ENCODE results near the gene TRAF3IP1.
"Not testable (repeated sequence)": the region's sequence is repeated elsewhere in the genome, so short reads cannot be mapped to it uniquely, and the experiment has no call there.

TRAF3IP1 gene

DNA sequence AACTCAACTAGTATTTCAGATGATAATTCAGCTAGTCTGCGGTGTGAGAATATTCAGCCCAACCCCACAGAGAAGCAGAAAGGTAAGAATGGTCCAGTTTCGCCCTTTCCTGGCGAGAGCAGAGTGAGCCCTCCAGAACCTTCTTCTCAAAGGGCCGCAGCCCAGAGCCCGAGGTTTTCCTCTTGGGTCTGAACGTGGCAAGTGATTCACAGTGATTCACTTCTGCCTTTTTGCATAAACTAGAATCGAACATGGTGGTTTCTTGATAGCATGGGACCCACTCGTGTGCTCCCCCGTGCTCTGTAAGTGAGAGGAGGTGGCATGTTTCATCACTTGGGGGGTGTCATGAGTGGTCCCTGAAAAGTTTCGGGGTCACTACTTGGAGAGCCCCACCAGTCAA is 24.2 kb downstream of the TRAF3IP1 start:
- no peak for DNase-seq

DNA sequence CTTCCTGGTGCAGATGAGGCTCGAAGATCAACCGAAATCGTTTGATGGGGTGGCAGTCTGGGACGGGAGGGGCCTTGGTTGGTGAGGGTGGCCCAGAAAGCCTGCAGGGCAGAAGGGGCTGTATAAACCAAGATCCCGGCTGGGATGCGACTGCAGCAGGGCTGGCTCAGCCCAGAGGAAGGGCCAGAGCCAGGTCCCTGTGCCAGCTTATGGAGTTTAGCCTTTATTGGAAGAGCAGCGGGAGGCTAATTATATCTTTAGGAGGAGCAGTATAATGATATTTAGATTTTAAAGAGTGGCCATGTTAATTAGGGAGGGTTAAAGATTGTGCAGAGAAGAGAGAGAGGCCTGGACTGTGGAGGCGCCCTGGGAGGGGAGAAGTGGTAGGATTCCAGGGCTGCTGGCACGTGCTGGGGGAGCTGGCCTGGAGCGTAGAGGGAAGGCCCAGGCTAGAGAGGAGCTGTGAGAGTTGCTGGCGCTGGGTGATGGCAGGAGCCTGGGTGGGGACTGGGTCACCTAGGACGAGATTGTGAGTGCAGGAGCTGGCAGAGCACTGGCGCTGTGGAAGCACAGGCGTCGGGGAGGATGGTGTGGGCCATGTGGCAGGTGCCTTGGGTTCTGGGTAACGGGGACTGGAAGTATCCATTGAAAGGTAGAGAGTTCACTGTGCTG is 25.1 kb downstream of the TRAF3IP1 start:
- DNase-seq: no peak

DNA sequence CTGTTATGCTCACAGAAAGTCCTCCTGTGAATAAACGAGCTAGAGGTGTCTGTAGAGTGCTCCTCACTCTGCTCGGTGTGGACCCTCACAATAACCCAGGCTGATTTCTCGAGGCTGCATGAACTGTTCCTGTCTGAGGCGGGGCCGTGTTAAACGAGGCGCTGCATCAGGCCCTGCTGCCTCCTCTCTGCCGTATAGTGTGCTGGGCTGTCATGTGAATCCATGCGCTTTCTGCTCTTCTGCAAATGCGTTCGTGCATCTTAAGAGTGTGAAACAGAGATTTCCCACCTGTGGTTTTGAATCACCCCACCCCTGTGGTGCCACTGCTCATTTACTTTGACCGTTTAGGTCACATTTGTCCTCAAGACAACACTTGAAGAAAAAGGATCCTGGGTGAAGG is 26.2 kb downstream of the TRAF3IP1 start:
- DNase-seq: no peak

DNA sequence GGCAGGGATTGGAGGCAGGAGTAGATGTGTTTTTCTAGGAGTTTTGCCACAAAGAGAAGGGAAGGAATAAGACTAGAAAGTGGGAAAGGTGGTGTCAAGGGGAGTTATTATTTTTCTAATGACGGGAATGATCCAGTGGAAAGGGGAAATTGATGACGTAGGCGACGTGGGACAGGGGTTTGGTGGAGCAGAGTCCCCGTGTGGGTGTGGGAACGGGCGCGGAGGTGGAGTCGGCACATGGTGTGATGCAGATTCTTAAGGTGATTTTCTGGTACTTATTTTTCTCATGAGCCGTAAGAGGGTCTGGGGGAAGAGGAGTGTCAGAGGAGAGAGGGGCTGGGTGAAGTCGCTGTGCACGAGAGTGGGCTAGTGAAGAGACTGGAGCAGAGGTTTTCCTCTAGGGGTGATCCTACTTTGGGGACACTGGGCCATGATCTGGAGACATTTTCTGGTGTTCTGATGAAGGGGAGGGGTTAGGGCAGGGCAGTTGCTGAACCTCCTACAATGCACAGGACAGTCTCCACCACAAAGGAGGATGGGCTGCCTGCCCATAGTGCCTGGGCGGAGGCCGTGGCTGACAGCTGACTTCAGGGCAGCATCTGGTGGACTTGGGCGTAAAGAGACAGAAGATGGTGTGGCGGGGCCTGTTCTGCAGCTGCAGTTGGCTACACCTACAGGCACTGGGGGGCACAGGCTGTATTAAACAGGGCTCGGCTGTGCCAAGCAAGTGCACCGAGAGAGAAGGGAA is 30.0 kb downstream of the TRAF3IP1 start:
- no peak for DNase-seq

DNA sequence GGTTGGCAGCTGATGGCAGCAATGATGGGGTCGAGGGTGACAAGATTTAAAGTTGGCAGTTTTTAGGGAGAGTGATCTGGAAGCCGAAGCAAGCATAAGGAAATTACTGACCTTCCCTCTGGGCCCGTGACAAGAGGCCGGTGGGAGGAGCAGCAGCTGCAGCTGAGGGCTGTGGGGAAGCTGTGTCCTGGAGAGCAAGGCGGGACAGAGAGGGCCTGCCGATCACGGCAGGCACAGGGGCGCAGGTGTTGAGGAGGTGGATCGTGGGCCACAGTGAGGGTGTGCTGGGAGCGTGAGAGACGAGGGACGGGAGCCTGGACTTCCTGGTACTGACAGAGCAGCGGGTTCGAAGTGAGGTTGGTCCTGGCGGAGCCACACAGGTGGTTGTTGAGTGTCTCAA is 31.0 kb downstream of the TRAF3IP1 start:
- no peak for DNase-seq

DNA sequence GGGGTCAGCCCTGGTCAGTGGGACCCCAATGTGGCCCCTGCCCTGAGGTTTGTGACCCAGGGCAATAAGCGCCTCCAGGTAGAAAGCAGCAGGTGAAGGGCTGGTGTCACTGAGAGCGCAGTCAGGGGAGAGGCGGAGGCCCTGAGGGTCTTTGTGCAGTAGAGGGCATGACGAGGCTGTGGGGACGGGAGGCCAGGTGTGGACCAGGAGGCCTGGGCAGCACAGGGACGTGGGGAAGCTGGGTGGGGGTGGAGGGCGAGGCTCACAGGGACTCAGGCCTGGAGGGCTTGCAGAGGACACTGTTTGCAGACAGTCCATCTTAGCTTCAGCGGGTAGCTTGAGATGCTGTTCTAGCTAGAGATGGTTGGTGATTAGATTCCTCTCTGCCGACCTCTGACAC is 32.0 kb downstream of the TRAF3IP1 start:
- no peak for DNase-seq

DNA sequence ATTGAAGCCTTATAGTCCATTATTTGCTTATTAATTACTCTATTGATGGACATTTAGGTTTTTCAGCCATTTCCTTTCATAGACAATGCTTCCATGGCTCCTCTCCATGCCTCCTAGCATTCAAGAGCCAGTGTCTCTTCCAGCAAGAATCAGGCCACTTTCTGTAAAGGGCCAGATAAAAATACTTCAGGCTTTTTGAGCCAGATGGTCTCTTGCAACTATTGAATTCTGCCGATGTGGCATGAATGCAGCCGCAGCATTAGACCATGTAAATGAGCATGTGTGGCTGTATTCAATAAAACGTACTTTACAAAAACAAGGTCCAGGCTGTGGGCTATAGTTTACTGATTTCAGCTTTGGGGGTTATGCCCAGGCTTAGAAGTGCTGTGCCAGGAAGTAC is 38.5 kb downstream of the TRAF3IP1 start:
- no peak for DNase-seq

DNA sequence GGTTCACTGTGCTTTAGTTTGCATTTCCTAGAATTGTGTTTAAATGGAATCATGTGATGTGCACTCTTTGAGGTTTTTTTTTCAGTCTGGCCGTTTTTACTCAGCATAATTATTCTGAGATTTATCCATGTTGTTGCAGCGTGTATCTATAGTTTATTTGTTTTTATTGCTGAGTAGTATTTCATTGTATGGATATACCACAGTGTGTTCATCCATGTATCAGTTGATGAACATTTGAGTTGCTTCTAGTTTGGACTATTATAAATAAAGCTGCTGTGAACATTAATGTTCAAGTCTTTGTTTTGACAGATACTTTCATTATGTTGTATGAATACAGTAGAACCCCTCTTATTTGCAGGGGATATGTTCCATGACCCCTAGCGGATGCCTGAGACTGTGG is 39.1 kb downstream of the TRAF3IP1 start:
- no peak for DNase-seq

DNA sequence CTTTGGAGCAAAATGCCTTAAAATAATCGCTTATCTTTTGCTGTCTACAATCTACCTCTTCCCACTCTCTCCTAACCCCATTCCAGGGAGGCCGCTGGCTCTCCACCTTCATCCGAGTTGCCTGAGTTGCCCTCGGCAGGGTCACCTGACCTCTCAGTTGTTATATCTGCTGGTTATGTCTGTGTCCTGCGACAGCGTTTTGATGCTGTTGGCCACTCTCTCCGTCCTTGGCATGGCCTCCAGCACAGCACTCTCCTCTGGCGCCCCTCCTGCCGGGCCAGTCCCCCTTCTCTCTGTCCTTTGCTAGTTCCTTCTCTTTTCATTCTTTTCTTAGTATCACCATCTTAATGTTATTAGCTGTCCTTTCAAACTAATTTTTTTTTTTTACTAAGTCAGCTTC is 41.6 kb downstream of the TRAF3IP1 start:
- DNase-seq: no peak

DNA sequence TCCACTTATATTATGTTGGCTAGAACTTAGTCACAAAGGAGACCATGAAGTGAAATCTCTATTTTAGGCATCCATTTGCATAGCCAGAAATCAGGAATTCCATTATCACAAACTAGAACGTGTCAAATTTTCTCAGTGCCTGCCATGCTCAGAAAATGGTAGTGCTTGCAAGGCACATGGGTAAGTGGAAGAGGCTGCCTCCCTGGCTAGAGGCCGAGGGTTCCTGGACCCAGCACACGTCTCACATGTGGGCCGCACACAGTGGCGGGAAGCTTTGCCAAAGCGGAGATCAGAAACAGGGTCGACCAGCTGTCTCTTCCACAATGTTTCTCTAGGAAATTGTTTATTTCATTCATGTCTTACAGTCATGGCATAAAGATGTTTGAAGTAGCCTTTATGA is 42.3 kb downstream of the TRAF3IP1 start:
- DNase-seq: no peak

DNA sequence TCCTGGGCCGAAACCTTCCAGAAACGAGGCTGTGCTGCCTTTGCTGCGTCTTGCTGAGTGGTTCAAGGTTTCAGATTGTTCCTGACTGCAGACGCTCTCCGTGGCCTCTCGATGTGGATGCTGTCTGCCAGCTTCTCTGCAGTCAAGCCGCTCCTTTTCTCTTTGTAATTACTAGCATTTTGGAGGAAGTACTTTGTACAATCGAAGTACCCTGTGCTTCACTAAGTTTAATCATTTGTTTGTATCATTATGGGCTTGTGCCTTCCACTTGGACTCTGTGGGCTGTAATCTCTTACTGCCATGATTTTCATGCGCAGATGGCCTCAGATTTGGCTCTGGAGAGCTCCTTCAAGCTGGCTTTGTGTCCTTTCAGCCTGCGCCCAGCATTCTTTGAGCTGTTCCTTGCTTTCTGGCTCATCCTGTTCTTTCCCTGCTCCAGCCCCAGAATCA is 49.3 kb downstream of the TRAF3IP1 start:
- DNase-seq: no peak

DNA sequence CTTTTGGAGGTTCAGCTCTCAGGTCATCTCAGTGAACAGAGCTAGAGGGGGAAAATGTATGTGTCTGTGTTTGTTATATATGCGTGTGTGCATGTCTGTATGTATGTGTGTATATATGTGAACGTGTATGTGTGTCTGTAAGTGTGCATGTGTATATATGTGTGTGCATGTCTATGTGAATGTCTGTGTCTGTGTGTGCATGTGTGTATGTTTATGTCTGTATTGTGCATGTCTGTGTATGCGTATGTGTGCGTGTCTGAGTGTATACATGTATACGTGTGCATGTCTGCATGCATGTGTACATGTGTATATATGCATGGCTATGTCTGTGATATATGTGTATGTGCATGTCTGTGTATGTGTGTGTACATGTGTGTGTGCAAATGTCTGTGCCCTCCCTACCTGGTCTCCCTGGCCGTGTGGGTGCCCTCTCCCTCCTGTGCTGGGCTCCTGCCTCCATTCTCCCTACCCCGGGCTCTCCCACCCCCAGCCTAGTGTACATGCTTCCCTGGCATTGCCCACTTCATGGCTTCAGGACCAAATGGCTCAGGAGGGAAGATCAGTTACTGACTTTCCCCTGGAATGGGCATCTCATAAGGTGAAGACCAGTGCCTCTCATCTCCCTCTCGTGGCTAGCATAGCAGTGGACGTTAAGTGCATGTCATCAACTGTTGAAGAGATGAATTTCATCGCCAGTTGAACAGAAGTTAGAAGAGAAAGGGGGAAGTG is 49.9 kb downstream of the TRAF3IP1 start:
- DNase-seq: no peak

DNA sequence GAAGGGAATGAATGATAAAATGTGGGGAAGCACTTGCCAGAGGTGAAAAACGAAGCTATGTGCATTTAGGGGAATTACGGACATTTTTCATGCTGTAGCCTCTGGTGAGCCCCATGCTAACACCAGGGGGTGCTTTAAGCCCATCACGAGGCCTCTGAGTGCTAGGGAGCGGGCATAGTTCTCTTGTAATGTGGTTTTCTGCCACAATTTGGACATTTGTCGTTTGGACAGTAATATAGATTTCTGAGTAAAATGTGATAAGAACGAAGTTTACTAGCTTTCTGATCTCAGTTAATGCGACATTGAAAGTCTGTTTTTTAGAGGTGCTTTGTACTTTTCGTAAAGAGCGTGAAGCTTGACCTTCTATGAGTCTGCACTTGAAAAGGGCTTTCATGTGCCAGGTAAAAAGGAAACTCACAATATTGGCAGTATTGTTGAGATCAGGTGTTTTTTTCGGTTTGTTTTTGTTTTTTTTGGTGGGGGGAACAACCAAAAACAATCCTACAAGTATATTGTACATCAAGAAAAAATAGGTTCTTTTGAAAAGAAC is 50.6 kb downstream of the TRAF3IP1 start:
- DNase-seq: peak; percentile 58

DNA sequence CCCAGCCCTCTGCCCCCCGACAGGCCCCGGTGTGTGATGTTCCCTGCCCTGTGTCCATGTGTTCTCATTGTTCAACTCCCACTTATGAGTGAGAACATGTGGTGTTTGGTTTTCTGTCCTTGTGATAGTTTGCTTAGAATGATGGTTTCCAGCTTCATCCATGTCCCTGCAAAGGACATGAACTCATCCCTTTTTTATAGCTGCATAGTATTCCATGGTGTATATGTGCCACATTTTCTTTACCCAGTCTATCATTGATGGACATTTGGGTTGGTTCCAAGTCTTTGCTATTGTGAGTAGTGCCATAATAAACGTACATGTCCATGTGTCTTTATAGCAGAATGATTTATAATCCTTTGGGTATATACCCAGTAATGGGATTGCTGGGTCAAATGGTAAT is 52.0 kb downstream of the TRAF3IP1 start:
- DNase-seq: not testable (repeated sequence)

DNA sequence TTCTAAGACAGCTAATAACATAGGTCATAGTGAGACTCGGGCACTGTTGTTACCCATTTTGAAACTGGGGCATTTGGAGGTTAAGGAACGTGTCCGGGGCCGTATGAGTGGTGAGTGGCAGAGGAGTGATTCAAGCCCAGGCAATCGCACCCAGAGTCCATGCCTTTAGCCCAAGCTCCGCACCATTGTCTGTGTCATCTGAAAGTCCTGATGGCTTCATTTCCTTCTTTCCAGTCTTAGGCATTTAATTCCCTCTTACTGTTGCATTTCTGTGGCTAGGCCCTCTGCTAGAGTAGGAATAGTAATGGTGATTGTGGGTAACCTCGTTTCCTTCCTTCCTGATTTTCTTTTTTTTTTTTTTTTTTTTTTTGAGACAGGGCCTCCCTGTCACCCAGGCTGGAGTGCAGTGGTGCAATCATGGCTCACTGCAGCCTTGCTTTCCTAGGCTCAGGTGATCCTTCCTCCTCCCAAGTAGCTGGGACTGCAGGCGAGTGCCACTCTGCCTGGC is 56.6 kb downstream of the TRAF3IP1 start:
- DNase-seq: no peak

DNA sequence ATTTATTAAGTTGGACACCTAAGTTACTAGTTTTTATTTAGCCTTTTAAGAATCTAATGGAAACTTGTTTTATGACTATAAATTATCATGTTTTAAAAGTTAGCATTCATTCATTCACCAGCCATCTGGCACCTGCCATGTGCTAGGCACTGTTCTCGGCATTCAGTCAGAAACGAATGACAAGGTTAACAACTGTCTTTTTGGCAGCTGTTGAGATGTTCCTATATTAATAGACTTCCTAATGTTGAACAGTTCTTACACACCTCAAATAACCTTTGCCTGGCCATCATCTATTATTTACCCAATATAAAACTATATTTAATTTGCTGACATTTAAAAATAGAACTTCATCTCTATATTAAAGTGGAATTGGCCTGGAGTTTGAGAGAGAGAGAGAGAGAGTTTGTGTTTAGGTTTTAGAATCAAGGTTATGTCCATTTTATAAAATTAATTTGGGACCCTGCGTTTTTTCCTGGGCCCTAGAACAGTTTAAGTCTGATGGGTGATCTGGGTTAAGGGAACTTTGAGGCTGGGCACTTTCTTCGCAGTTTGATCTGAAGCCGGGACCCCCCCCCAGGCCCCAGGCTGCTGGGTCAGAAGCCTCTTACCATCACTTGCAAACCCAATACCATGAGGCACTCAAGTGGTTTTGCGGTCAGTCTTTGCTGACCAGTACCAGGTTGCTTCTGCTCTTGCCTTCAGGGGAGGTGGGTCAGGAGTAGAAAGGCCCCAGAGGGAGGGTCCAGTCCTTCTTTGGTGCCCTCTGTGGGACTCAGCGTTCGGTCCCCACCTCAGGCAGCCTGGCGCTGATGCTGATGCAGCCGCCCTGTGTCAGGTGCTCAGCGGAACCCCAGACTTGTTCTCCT is 58.1 kb downstream of the TRAF3IP1 start:
- DNase-seq: no peak

DNA sequence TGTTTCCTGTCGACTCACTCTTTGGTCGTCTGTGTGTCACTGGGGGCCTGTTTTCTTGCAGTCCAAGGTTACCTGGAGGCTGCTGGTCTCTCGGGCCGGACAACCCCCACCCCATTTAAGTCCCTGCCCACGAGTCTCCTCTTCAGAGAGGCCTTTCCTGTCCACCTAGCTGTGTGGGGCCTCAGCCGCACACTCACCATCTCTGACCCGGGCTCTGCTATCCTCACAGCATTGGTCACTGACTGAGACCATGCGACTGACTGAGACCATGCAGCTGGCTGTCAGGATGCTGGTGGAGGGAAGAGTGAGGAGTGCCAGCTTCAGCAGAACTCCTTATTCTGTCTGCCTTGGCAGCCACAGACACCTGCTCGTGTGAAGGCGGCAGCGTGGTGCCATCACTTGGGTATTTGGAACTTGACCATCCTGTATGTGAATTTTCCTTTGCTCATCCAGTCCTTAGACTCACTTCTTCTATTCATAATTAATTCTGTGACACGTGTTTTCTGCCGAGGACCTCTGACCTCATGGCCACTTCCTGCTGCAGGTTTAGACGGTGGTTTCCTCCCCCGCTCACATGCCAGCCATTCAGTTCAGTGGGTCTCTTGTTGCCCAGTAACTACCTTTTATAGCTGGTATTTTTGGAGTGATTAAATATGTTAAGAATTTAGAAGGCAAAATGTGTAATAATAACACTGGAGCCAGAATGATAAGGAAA is 58.9 kb downstream of the TRAF3IP1 start:
- DNase-seq: peak; percentile 39

DNA sequence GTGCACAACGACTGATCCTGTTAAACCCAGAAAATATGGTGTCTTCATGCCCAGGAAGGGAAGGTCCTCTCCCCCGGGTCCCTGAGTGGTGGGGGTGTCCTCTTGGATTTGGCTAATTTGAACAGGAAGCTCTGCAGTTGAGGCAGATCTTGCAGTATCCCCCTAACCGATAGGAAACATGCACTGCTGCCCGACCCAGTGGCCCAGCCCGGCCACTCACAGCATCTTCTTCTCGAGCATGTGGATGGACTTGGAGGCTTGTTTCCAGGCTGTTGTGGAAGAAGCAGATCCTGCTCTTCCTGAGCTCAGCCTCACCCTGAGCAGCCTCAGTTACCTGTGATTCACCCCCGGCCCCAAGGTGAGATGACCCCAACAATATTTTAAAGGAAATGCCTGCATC is 60.0 kb downstream of the TRAF3IP1 start:
- no peak for DNase-seq

DNA sequence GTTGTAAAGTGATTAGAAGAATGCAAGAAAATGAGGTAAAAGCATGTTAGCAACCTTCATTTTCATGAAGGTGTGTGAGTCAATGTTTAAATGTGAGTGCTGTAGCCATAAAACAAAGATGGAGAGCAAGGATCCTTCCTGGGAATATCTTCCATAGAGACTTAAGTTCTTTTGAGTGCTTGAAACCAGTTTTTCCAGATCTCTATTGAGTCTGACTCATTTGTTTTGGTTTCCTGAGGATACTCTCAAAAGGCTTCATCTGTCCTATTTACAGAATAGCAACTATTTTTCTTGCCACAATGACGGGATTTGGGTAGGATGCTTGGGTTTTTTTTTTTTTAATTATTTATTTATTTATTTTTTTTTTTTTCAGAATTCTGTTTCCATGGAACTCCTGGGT is 60.5 kb downstream of the TRAF3IP1 start:
- DNase-seq: no peak

DNA sequence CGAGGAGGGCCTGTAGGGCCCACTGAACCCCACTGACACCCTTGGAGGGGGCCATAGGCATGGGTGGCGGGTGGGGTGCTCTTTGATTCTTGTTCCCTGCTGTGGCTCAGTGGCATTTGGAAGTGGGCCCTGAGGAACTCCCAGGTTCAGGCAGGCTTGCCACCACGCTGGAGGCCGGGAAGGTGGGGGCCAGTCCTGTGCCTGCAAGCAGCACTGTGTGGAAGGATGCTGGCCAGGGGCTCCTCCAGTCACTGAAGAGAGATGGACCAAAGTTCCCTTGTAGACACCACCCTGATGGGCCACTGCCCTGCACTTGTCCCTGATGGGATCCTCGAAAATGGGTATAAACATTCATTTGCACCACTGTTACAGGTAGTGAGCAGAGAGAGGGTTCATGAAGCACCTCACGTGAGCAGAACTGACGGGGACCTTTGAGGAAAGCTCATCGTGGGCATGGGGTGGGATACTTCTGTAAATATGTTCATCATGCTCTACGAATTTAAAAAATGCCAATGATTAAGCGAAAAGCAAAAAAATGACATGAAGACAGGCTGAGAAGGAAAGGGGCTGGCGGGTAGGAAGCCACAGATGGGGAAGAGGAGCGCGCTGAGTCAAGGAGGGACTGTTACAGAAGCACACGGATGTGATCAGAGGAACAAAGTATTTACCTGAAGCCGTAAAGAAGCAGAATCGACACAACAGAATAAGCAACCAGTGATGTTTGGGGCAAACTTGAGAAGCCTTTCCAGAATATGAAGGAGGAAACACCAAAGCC is 61.2 kb downstream of the TRAF3IP1 start:
- no peak for DNase-seq

DNA sequence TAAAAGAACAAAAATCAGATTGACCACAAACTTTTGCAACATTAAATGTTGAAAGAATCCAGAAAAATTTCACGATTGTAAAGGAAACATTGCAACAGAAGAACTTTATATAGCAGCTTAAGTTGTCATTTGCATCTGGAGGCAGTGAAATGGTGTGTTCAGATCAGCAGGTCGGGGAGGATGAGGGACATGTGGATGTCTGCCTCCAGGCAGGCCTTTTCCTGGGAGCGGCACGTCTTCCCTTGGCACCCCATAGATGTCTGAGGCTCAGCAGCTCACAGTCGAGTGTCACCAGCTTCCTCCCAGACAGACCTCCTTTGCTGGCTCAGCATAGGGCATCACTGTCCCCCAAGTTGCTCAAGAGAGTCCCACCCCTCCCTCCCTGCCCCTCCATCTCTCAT is 62.1 kb downstream of the TRAF3IP1 start:
- no peak for DNase-seq
